MM.1S (cell line): ENCODE data around the gene MSI2.

Experiments
- EZH2 ChIP-seq: fragments of 300-600 bp; sonication (generic); optimal IDR thresholded peaks from 2 replicates; pipeline ENCODE3; 2017; ENCODE audit warnings: low read depth, mild to moderate bottlenecking, antibody characterized with exemption, low read length, mixed read lengths
- TF ChIP-seq, protein P1 (sequence below): fragments of 300-600 bp; sonication (generic); IDR thresholded peaks from 2 replicates; pipeline ENCODE4 v1.5.1; 2016; ENCODE audit warnings: antibody characterized with exemption, low read length, mixed read lengths

DNA sequence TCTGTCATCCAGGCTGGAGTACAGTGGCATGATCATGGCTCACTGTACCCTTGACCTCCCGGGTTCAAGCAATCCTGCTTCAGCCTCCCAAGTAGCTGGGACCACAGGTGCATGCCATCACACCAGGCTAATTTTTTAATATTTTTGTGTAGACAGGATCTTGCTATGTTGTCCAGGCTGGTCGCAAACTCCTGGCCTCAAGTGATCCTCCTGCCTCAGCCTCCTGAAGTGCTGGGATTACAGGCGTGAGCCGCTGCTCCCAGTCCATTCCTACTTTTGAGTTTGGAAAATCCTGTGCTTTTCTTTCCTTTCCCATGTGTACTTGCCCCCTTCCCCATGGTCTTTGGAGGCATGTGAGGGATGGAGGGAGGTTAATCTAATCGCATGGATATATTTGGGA lies 60.0 kb downstream of the MSI2 start:
- TF ChIP-seq, protein P1, sequence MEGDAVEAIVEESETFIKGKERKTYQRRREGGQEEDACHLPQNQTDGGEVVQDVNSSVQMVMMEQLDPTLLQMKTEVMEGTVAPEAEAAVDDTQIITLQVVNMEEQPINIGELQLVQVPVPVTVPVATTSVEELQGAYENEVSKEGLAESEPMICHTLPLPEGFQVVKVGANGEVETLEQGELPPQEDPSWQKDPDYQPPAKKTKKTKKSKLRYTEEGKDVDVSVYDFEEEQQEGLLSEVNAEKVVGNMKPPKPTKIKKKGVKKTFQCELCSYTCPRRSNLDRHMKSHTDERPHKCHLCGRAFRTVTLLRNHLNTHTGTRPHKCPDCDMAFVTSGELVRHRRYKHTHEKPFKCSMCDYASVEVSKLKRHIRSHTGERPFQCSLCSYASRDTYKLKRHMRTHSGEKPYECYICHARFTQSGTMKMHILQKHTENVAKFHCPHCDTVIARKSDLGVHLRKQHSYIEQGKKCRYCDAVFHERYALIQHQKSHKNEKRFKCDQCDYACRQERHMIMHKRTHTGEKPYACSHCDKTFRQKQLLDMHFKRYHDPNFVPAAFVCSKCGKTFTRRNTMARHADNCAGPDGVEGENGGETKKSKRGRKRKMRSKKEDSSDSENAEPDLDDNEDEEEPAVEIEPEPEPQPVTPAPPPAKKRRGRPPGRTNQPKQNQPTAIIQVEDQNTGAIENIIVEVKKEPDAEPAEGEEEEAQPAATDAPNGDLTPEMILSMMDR, result no peak
- TF ChIP-seq EZH2, result no peak
